Occipital lobe (tissue), 2 donors: Measurements from ENCODE around the gene CRIM1. TPM values are rescaled to one million over a fixed set of nuclear protein-coding genes. Genes with fewer than 3 reads are reported as not detected.
A peak's percentile ranks its signal among the peaks of the same experiment; 100 is the strongest.
"Not testable (repeated sequence)": the region's sequence is repeated elsewhere in the genome, so short reads cannot be mapped to it uniquely, and the experiment has no call there.

Source experiments
- DNase-seq: peaks from one replicate; lab custom pipeline; 2025; lab: John Stamatoyannopoulos, UW
- total RNA-seq: library from RNA; depleted of rRNA; stranded (reverse); fragments of >200 nt; gene quantifications from one replicate; pipeline ENCODE4 v1.2.3, GENCODE V29; 2014

The CRIM1 gene
- 105 TPM for total RNA-seq

GRCh38 chr2:36355151-36355889 lies at the start of gene CRIM1:
CRIM1 (plus strand) TSS chr2:36355778; CDS start chr2:36356293, 515 bp downstream.
- peak; percentile 82 for DNase-seq

DNA sequence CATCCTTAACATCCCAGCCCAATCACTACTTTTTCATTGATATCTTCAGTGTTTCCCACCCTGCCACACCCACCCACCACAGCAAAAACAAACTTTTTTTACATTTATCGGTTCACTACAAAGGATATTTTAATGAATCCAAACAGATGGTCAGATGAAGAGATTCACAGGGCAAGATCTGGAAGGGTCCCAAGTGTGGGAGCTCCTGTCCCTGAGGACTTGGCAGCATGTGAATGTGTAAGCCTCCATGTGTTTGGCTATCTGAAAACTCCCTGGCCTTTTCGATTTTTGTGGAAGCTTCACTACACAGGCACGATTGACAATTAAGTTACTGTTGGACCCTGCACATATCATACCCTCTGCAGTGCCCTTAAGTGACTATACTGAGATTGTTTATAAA lies 48.1 kb upstream of the CRIM1 start:
- no peak for DNase-seq

GRCh38 chr2:36310444-36310843 lies 45.1 kb upstream of the CRIM1 start:
- DNase-seq: not testable (repeated sequence)

GRCh38 chr2:36318547-36318946 lies 37.0 kb upstream of the CRIM1 start:
- DNase-seq: no peak

- peak; percentile 7 for DNase-seq
These were observed 33.5 kb upstream of the CRIM1 start for GRCh38 chr2:36322108-36322507.

GRCh38 chr2:36326286-36326685 lies 29.3 kb upstream of the CRIM1 start:
- no peak for DNase-seq

DNA sequence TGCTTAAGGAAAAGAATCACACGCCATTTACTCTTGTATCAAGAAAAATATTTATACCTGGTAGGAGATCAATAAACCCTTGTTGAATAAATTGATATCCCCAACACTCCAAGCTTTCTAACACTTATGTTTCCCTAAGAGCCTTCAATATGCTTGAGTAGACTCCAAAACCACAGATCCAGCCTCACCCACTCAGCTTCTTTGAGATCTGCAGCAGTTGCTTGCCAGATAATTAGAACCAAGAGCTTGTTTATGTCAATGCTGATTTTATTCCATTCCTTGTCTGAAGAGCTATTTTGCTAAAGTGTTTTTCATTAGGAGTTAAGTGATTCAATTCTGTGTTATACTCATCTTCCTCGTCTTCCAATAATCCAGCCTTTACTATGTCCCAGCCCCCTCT lies 26.3 kb upstream of the CRIM1 start:
- no peak for DNase-seq

DNA sequence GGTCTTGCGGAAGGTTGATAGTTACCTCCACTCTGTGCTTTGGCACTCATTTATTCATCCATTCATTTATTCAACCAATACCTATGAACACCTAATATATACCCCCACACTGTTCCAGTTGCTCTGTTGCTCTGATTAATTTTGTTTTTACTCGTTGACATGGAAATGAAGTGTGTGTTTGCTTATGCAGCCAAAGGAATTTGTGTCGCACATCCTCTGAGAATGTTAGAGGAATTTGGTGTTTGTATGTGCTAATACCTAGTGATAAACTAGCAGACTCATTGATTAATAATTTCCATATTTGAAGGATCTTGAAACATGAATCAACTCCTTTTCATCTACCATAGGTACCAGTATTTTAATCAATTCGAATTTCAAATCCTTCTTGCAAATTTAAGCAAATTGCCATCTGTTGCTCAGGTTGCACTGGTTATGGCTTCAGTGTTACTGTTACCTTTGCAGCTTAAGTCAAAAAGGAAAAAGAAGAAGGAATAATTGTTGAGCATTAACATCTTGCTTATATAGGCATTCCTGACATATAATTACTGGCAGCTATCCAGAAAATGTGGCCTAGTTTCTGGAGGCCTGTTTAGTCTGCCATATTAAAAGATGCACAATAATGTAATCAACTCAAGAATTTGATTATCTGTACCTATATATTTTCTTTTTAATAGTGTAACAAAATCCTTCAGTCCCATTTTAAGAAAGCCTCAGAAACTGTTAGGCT lies 25.7 kb upstream of the CRIM1 start:
- no peak for DNase-seq

DNA sequence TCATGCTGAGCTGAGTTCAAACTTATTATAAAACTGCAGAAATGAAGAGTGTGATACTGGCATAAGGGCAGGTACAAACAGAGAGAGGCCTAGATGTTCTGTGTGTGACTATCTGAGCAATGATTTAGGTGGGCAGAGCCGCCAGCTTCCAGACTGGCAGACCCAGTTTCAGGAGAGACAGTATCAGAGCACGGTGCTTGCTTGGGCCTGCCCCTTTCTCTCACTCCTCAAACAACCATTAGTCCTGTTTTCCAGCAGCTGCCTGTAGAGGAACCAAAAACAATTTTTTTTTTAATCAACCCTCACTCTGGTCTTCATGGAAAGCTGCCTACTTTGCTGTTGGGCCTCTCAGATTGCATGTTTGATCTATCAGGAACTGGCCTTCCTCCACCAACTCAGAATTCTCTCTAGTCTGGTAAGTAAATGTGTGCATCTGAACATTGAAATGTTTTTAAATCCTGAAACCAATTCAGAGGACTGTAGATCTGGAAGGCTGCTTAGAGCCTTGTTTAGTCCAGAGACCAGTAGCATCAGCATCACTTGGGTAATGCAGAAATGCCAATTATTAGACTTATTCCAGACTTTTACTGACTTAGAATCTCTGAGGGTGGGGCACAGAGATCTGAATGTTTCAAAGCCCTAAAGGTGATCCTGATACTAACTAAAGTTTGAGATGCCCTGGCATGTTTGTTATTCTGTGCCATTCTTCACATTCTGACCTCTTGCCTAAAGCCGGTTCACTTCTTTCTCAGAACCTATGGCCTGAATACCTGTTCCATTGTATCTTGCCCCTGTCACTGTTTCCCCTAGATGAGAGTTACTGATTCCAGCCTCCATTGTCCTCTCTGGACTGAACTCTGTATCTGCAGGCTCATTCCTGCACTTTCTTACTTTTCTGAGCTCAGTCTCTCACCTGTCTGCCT lies 24.8 kb upstream of the CRIM1 start:
- DNase-seq: no peak

DNA sequence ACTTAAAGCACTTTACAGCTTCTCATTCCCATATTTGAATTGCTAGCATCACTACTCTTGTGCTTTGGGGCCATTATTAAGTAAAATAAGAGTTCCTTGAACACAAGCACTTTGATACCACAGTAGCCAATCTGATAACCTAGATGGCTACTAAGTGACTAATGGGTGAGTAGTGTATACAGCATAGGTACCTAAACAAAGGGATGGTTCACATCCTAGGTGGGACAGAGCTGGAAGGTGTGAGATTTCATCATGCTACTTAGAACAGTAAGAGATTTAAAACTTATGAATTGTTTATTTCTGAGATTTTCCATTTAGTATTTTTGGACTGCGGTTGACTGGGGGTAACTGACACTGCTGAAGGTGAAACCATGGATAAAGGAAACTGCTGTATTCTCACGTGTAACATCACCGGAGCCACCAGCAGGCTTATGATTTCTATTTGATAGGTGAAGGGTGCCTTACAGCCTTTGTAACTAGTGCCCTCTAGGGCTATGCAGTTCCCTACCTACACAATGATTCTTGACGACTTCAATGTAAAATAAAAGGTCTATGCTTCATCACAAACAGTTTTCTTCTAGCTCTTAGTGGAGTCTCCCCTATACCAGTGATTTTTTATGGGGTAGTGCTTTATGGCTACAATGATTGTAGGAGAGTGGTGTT lies 22.1 kb upstream of the CRIM1 start:
- DNase-seq: no peak

GRCh38 chr2:36335597-36335996 lies 20.0 kb upstream of the CRIM1 start:
- no peak for DNase-seq

- no peak for DNase-seq
These were observed 19.3 kb upstream of the CRIM1 start for GRCh38 chr2:36336321-36336720.

GRCh38 chr2:36337354-36337753 lies 18.2 kb upstream of the CRIM1 start:
- no peak for DNase-seq

GRCh38 chr2:36338124-36338826 lies 17.3 kb upstream of the CRIM1 start:
- no peak for DNase-seq

GRCh38 chr2:36338827-36339145 lies 16.8 kb upstream of the CRIM1 start:
- no peak for DNase-seq

DNA sequence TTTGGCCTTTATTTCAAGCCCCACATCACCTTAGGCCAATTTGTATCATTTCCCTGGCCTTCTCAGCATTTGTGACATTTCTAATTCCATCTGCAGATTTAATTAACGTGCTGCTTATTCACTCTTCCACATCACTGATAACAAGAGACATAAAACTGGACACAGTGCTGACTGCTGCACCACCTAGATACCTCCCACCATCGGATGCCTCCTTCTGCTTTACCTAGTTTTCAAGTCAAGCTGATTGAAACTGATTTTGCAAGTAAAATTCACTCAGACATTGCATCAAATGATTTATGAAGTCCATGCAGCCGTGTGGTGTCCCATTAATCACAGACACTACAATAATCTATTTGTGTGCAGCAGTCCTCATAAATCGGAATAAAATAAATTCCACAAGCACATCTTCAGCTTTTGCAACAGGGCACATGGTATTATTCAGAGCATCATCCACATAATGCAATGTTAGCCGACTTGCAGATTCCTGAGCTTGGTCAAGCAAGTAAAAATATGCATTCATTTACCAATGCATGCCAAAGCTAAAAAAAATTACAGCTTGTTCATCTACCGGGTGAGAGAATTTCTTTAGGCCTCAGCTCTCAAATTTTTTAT lies 15.9 kb upstream of the CRIM1 start:
- no peak for DNase-seq

GRCh38 chr2:36343606-36344005 lies 12.0 kb upstream of the CRIM1 start:
- no peak for DNase-seq

DNA sequence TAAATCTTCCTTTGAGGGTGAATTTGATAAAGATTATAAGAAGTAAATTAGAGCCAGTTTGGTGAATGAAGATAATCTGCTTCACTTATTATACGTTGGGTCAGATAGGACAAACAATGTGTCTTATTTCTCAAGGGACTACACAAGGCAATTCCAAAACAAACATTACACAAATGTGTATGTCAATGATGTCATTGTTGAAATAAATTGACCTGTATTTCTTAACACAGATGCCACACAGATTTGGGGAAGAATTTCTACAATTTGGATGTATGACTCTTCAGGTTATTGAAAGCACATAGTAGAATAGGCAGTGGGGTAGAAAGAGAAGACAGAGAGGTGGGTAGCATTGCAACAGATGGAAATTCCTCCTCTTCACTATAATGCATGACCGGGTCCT lies 6.9 kb upstream of the CRIM1 start:
- no peak for DNase-seq

DNA sequence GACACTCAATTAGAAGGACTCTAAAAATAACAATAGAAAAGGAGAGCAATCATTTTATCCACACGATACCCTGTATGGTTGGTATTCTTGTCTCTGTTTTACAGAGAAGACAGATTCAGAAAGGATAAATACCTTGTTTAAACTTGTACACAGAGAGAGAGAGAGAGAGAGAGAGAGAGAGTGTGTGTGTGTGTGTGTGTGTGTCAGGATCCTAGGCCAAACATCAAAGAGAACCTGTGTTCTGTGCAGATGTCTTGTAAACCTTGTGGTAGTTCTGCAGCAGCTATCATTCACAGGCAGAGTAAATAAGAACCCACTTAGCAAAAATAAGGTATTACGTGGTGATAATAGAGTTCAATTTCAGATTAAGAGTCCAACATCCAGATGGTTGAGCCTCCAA lies 4.3 kb upstream of the CRIM1 start:
- no peak for DNase-seq

GRCh38 chr2:36351736-36352349 lies 3.7 kb upstream of the CRIM1 start:
- no peak for DNase-seq
